Thymus (tissue), 11 donors: Measurements from ENCODE around the gene TMSB10. TPM values are rescaled to one million over a fixed set of nuclear protein-coding genes. Genes with fewer than 3 reads are reported as not detected.

ENCODE experiments used
- DNase-seq, 9 donors: peaks; one replicate each; pipeline ENCODE4 v3.0.0-alpha.2; 2013; ENCODE audit warnings: low spot score in 9 of 9, low read depth in 6 of 9, missing footprints in 1 of 9
- H3K27ac ChIP-seq, 2 donors: one replicate each; pipeline ENCODE4 v1.5.1; 2013; ENCODE audit warnings: control low read depth in 1 of 2, low read depth in 1 of 2, low read length in 1 of 2, mild to moderate bottlenecking in 1 of 2, moderate library complexity in 1 of 2
- H3K27me3 ChIP-seq, 2 donors: one replicate each; pipeline ENCODE4 v1.5.1; 2013; ENCODE audit warnings: low read length in 1 of 2; ENCODE audit not compliant: control insufficient read depth in 2 of 2, insufficient read depth in 1 of 2
- H3K36me3 ChIP-seq, 2 donors: one replicate each; pipeline ENCODE4 v1.5.1; 2013; ENCODE audit warnings: low read length in 1 of 2, mild to moderate bottlenecking in 1 of 2, moderate library complexity in 1 of 2; ENCODE audit not compliant: control insufficient read depth in 2 of 2, insufficient read depth in 2 of 2
- H3K4me1 ChIP-seq, 2 donors: one replicate each; pipeline ENCODE4 v1.5.1; 2013; ENCODE audit warnings: low read length in 2 of 2; ENCODE audit not compliant: control insufficient read depth in 2 of 2, insufficient read depth in 2 of 2
- H3K4me3 ChIP-seq, 2 donors: one replicate each; pipeline ENCODE4 v1.5.1; 2013; ENCODE audit warnings: low read length in 2 of 2, control low read depth in 1 of 2, mild to moderate bottlenecking in 1 of 2
- H3K9me3 ChIP-seq, 2 donors: one replicate each; pipeline ENCODE4 v1.5.1; 2013; ENCODE audit warnings: low read length in 1 of 2, mild to moderate bottlenecking in 1 of 2; ENCODE audit not compliant: control insufficient read depth in 2 of 2, insufficient read depth in 1 of 2
- WGBS: extraction: QIAGEN DNeasy Blood & Tissue Kit; methylation state at CpG from one replicate; pipeline ENCODE4 v1.1.7; 2013; 5-methylcytosine and 5-hydroxymethylcytosine counted together
- polyA plus RNA-seq: library from polyadenylated mRNA; stranded (reverse); fragments of 200-250 nt; gene quantifications from one replicate; pipeline ENCODE4 v1.2.3, GENCODE V29; 2013
- total RNA-seq: library from RNA; stranded (reverse); fragments of 120-200 nt; gene quantifications from one replicate; pipeline ENCODE4 v1.2.4, GENCODE V29; 2013
- donor health status: healthy.

The TMSB10 gene
- total and polyA plus RNA-seq, 2 donors = 4,492 to 5,628 TPM

- H3K4me3 ChIP-seq = no peak overlapping the region
- H3K27ac ChIP-seq = no peak overlapping the region
- peaks cover 0 to 1% of the 10 kb centered on the region in 2 donors for H3K9me3 ChIP-seq
- no peaks in the 10 kb centered on the region for H3K36me3 ChIP-seq
- DNase-seq = no peak
- H3K4me1 ChIP-seq = peaks cover 3 to 12% of the 10 kb centered on the region in 2 donors
- WGBS = 96% methylated on average over 3 of the region's 3 CpGs
- peaks cover 28 to 49% of the 10 kb centered on the region in 2 donors for H3K27me3 ChIP-seq
These were observed 29.1 kb upstream of the TMSB10 start for GRCh38 chr2:84876369-84876768.

- 93% methylated on average over 1 of the region's 1 CpG for WGBS
- peaks cover 39 to 62% of the 10 kb centered on the region in 2 donors for H3K27me3 ChIP-seq
- H3K36me3 ChIP-seq = no peaks in the 10 kb centered on the region
- peak overlapping the region in 1 of 2 donors; percentile 38 for H3K27ac ChIP-seq
- peaks cover 0 to 1% of the 10 kb centered on the region in 2 donors for H3K9me3 ChIP-seq
- H3K4me1 ChIP-seq = peaks cover 6 to 22% of the 10 kb centered on the region in 2 donors
- DNase-seq = no peak
- H3K4me3 ChIP-seq = no peak overlapping the region
These were observed 27.0 kb upstream of the TMSB10 start for GRCh38 chr2:84878459-84878858.

DNA sequence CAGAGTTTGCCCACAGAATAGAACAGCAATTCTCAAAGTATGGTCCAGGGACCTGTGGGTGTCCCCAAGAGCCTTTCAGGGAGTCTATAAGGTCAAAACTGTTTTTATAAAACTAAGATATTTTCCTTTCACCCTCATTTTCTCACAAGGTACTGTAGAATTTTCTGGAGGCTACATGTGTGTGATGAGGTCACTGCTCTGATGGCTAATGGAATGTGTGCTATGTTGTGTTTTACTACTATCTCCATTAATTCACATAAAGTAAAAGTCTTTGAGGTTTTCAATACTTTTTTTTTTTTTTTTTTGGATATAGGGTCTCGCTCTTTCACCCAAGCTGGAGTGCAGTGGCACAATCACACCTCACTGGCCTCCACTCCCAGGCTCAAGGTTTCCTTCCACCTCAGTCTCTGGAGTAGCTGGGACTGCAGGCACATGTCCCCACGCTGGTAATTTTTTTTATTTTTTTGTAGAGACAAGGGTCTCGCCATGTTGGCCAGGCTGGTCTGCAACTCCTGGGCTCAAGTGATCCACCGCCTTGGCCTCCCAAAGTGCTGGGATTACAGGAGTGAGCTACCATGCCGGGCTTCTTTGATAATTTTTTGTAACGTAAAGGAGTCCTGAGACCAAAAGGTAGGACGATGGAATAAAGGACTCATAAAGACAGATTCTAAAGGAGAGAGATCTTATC lies 26.4 kb upstream of the TMSB10 start:
- H3K9me3 ChIP-seq = peaks cover 0 to 1% of the 10 kb centered on the region in 2 donors
- peak overlapping the region in 1 of 2 donors; percentile 59 for H3K4me3 ChIP-seq
- H3K27me3 ChIP-seq = peaks cover 39 to 62% of the 10 kb centered on the region in 2 donors
- no peak for DNase-seq
- peak overlapping the region in 1 of 2 donors; percentile 38 for H3K27ac ChIP-seq
- peaks cover 6 to 22% of the 10 kb centered on the region in 2 donors for H3K4me1 ChIP-seq
- no peaks in the 10 kb centered on the region for H3K36me3 ChIP-seq
- WGBS = 84% methylated on average over 7 of the region's 7 CpGs

GRCh38 chr2:84879584-84880394 lies 25.7 kb upstream of the TMSB10 start:
- peaks cover 39 to 62% of the 10 kb centered on the region in 2 donors for H3K27me3 ChIP-seq
- peak overlapping the region; percentile 23 to 59 for H3K4me3 ChIP-seq
- H3K27ac ChIP-seq = peak overlapping the region in 1 of 2 donors; percentile 36
- no peak for DNase-seq
- H3K4me1 ChIP-seq = peaks cover 6 to 22% of the 10 kb centered on the region in 2 donors
- H3K9me3 ChIP-seq = no peaks in the 10 kb centered on the region
- 4% methylated on average over 45 of the region's 45 CpGs for WGBS
- H3K36me3 ChIP-seq = no peaks in the 10 kb centered on the region

DNA sequence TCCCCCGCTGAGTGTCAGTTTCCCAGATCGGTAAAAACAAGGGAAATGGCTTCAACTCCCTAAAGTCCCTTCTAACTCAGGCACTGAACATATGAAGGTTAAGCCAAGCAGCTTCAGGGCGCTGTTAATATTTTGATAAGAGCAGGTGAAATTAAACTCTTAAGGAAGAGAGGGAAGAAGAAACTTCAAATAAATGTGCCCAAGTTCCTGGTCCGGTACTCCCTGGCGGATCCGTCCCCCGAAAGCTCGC lies 25.1 kb upstream of the TMSB10 start:
- H3K27ac ChIP-seq = peak overlapping the region in 1 of 2 donors; percentile 36
- H3K4me1 ChIP-seq = peaks cover 6 to 22% of the 10 kb centered on the region in 2 donors
- WGBS = 1% methylated on average over 8 of the region's 8 CpGs
- peaks cover 39 to 62% of the 10 kb centered on the region in 2 donors for H3K27me3 ChIP-seq
- DNase-seq = no peak
- peak overlapping the region; percentile 23 to 59 for H3K4me3 ChIP-seq
- no peaks in the 10 kb centered on the region for H3K9me3 ChIP-seq
- no peaks in the 10 kb centered on the region for H3K36me3 ChIP-seq

- peaks cover 6 to 22% of the 10 kb centered on the region in 2 donors for H3K4me1 ChIP-seq
- H3K9me3 ChIP-seq = no peaks in the 10 kb centered on the region
- H3K4me3 ChIP-seq = peak within 1 kb of the TSS; percentile 32 to 59
- peak within 1 kb of the TSS in 1 of 2 donors; percentile 68 for H3K27ac ChIP-seq
- peaks cover 39 to 62% of the 10 kb centered on the region in 2 donors for H3K27me3 ChIP-seq
- H3K36me3 ChIP-seq = no peaks in the 10 kb centered on the region
- under 1% methylated on average over 77 of the region's 77 CpGs for WGBS
- peak in 1 of 9 donors; percentile 31 for DNase-seq
These were observed 24.6 kb upstream of the TMSB10 start, which contains the start of gene TRABD2A for GRCh38 chr2:84880645-84881521. Gene TRABD2A (minus strand): TSS chr2:84881084. CDS start chr2:84881039, 45 bp downstream.

DNA sequence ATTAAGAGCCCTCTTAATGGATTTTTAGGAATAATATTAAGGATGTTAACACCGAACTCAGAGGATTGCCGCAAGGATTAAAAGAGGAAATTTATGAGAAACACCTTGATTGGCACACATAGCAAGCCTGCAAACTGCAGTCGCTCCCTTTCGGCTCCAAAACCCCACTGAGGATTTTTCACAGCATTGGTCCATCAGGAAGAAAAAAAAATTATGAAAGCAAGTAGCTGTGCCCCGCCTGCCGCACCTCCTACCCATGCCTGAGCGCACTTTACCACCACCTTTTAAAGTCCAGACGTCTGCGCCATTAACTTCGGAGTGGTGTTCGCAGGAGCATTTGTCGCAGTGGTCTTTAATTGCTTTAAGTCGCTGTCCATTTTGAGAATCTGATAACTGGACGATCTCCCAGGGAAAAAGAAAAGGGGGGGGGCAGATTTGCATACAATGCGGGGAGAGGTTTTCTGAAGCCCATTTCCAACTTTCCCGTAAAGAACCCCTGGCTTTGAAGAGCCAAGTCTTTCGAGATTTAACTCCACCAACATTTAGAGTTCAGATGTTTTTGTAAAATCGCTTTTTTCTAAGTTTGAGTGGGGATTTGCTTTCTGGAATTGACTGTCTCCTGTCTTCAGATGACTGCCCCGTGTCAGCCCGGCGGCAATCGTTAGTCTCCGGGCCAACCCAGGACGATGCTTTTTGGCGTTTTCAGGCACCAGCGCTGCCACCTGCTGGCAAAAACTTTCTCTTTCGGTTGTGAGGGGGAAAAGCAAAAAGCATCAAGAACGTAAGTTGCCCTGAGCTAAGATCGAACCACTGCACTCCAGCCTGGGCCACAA lies 23.7 kb upstream of the TMSB10 start:
- peak in 4 of 9 donors; percentile 71 to 89 (median 76) for DNase-seq
- Histone ChIP-seq H3K4me1 (peaks cover 6 to 22% of the 10 kb centered on the region in 2 donors), H3K4me3 (peak overlapping the region; percentile 32 to 59), H3K27me3 (peaks cover 39 to 59% of the 10 kb centered on the region in 2 donors), H3K9me3 (no peaks in the 10 kb centered on the region), H3K27ac (peak overlapping the region in 1 of 2 donors; percentile 31), H3K36me3 (no peaks in the 10 kb centered on the region)
- WGBS = under 1% methylated on average over 29 of the region's 29 CpGs

DNA sequence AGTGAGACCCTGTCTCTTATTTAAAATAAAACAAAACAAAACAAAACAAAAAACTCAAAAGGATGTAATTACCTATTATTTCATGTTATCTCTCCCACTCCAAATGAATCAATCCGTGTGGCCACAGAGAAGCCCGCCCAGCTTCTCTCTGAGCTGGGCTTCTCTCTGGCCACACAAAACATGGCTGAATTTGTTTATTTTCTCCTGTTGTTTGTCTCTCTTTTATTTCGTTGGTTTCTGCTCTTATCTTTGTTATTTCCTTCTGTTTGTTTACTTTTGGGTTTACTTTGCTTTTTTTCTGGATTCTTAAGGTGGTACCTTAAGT lies 23.1 kb upstream of the TMSB10 start:
- WGBS = 63% methylated on average over 3 of the region's 3 CpGs
- no peak for DNase-seq
- H3K4me1 ChIP-seq = peaks cover 6 to 22% of the 10 kb centered on the region in 2 donors
- no peaks in the 10 kb centered on the region for H3K9me3 ChIP-seq
- peaks cover 39 to 53% of the 10 kb centered on the region in 2 donors for H3K27me3 ChIP-seq
- no peaks in the 10 kb centered on the region for H3K36me3 ChIP-seq
- no peak overlapping the region for H3K4me3 ChIP-seq
- no peak overlapping the region for H3K27ac ChIP-seq
